HepG2 (cell line): ENCODE data around the gene FIZ1. TPM values are rescaled to one million over a fixed set of nuclear protein-coding genes. Genes with fewer than 3 reads are reported as not detected.

Source experiments
- CBX2 ChIP-seq, 2 experiments: fragments of 200-600 bp in 1 of 2; sonication (generic); formaldehyde crosslinking in 1 of 2; IDR thresholded peaks; 2 replicates each; pipeline versions ENCODE4 v1.7.0 to v1.8.1; 2018 to 2022; ENCODE audit warnings: low read depth in 2 of 2, low read length in 1 of 2, mild to moderate bottlenecking in 1 of 2, missing genetic modification reagents in 1 of 2
- CTCF ChIP-seq: sonication (generic); formaldehyde crosslinking; IDR thresholded peaks from 2 replicates; pipeline ENCODE4 v1.5.0; 2020; ENCODE audit warnings: mild to moderate bottlenecking, missing genetic modification reagents, moderate library complexity
- DRAP1 ChIP-seq: IDR thresholded peaks from 2 replicates; pipeline ENCODE4 v1.6.1; 2016; ENCODE audit warnings: missing genetic modification reagents, missing compliant biosample characterization
- FOXM1 ChIP-seq: sonication (generic); formaldehyde crosslinking; IDR thresholded peaks from 2 replicates; pipeline ENCODE4 v1.5.0; 2020; ENCODE audit warnings: missing genetic modification reagents
- GMEB2 ChIP-seq: IDR thresholded peaks from 2 replicates; pipeline ENCODE4 v1.6.1; 2016; ENCODE audit warnings: missing biosample characterization, missing genetic modification reagents, low read depth
- KAT7 ChIP-seq: IDR thresholded peaks from 2 replicates; pipeline ENCODE4 v1.6.1; 2018; ENCODE audit warnings: borderline replicate concordance, missing compliant biosample characterization
- KLF6 ChIP-seq: IDR thresholded peaks from 2 replicates; pipeline ENCODE4 v1.8.0; 2016; ENCODE audit warnings: missing biosample characterization, missing genetic modification reagents
- PRDM10 ChIP-seq: sonication (generic); formaldehyde crosslinking; IDR thresholded peaks from 2 replicates; pipeline ENCODE4 v1.4.0; 2020; ENCODE audit warnings: low read depth, missing genetic modification reagents
- RARG ChIP-seq: sonication (generic); formaldehyde crosslinking; IDR thresholded peaks from 2 replicates; pipeline ENCODE4 v1.4.0; 2020; ENCODE audit warnings: low read depth, mild to moderate bottlenecking, missing genetic modification reagents
- RELA ChIP-seq: sonication (generic); formaldehyde crosslinking; IDR thresholded peaks from 2 replicates; pipeline ENCODE4 v1.4.0; 2020; ENCODE audit warnings: missing genetic modification reagents
- RNF219 ChIP-seq: sonication (generic); formaldehyde crosslinking; IDR thresholded peaks from 2 replicates; pipeline ENCODE4 v1.5.0; 2020; ENCODE audit warnings: mild to moderate bottlenecking, missing genetic modification reagents
- TBL1XR1 ChIP-seq: fragments of 150-350 bp; IDR thresholded peaks from 2 replicates; pipeline ENCODE4 v1.6.1; 2014; ENCODE audit warnings: borderline replicate concordance, low read length; ENCODE audit not compliant: partially characterized antibody
- YEATS2 ChIP-seq: sonication (generic); formaldehyde crosslinking; IDR thresholded peaks from 2 replicates; pipeline ENCODE4 v1.4.0; 2020; ENCODE audit warnings: missing genetic modification reagents, borderline replicate concordance
- ZNF121 ChIP-seq: sonication (generic); formaldehyde crosslinking; IDR thresholded peaks from 2 replicates; pipeline ENCODE4 v1.5.0; 2020; ENCODE audit warnings: mild to moderate bottlenecking, missing genetic modification reagents
- ZNF382 ChIP-seq: sonication (generic); formaldehyde crosslinking; IDR thresholded peaks from 2 replicates; pipeline ENCODE4 v1.5.0; 2020; ENCODE audit warnings: missing genetic modification reagents, mild to moderate bottlenecking, borderline replicate concordance
- ZNF547 ChIP-seq: sonication (generic); formaldehyde crosslinking; IDR thresholded peaks from 2 replicates; pipeline ENCODE4 v1.5.1; 2020; ENCODE audit warnings: mild to moderate bottlenecking, missing genetic modification reagents
- ZNF644 ChIP-seq: IDR thresholded peaks from 2 replicates; pipeline ENCODE4 v1.6.1; 2016; ENCODE audit warnings: low read depth
- ZNF790 ChIP-seq: sonication (generic); formaldehyde crosslinking; IDR thresholded peaks from 2 replicates; pipeline ENCODE4 v1.8.0; 2022; ENCODE audit warnings: missing genetic modification reagents, mild to moderate bottlenecking, borderline replicate concordance
- polyA plus RNA-seq, 8 experiments: library from polyadenylated mRNA; depleted of rRNA in 3 of 8; stranded (reverse) in 7 of 8; unstranded in 1 of 8; fragments of >200 nt; fragmentation: Illumina TruSeq in 4 of 8; extraction: Trizol in 4 of 8; gene quantifications; 2 replicates each; pipeline versions ENCODE4 v1.2.1 to v1.2.3, GENCODE V29; 2011 to 2016; ENCODE audit warnings: low read depth in 4 of 8, missing spikeins in 1 of 8, mixed read lengths in 1 of 8; ENCODE audit not compliant: insufficient read depth in 1 of 8
- total RNA-seq, 5 experiments: library from RNA; depleted of rRNA; stranded (reverse); fragments of >200 nt; fragmentation: Illumina TruSeq; extraction: Trizol; gene quantifications; 2 replicates each; pipeline ENCODE4 v1.2.3, GENCODE V29; 2016; ENCODE audit warnings: low read depth in 1 of 5

FIZ1 gene
- total and polyA plus RNA-seq, 2 of the 13 experiments (the other 11 are each of a cell fraction or from before 2014, with no cell fraction given): 3.6 to 5.9 TPM

DNA sequence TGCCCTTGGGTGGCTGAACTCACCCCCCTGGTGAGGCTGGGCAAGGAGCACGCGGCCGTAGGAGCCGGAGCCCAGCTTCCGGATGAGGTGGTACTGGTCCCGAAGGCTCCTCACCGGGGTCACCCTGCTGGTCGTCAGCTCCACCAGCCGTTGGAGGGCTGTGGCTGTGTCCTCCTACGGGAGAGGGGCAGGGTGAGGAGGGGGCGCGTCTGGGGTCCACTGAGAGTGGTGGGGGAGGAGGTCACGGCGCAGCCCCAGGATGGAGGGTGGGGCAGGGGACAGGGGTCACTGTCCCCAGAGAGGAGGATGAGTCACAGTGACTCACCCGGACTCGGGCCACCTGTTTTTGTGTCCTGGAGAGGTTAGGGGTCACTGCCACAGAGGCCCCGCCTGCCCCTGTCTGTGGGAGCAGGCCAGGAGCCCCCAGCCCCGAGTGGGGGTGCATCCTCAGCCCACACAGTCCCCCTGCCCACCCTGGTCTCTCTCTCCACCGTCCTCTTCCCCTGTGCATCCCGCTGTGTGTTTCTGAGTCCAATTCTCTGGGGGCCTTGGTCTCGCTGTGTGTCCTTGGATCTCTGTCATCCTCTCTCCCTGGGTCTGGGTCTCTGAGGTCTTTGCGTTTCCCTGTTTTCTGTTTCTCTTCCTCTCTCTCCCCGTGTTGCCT, 54.4 kb downstream of the FIZ1 start (continued):
- TF ChIP-seq YEATS2 (CRISPR knock-in tag): no peak
- TF ChIP-seq KLF6: no peak
- TF ChIP-seq DRAP1 (CRISPR knock-in tag): no peak
- no peak for TF ChIP-seq RELA (CRISPR knock-in tag)
- TF ChIP-seq GMEB2 (CRISPR knock-in tag): no peak
- no peak for TF ChIP-seq ZNF790 (CRISPR knock-in tag)
- no peak for TF ChIP-seq ZNF644 (CRISPR knock-in tag)
- TF ChIP-seq RNF219 (CRISPR knock-in tag): no peak
- TF ChIP-seq ZNF382: no peak
- TF ChIP-seq PRDM10: no peak
- TF ChIP-seq ZNF547 (CRISPR knock-in tag): no peak
- TF ChIP-seq FOXM1 (CRISPR knock-in tag): no peak
- TF ChIP-seq TBL1XR1: peak; percentile 22
- no peak for TF ChIP-seq ZNF121
- TF ChIP-seq RARG (CRISPR knock-in tag): no peak
- TF ChIP-seq CBX2 (IDR thresholded peaks at IDR 0.05; ENCODE audit: low read depth, low read length): no peak
- TF ChIP-seq CBX2 (CRISPR knock-in tag; IDR thresholded peaks at IDR 0.05; ENCODE audit: low read depth): no peak
- TF ChIP-seq KAT7 (CRISPR knock-in tag): 0 out of 2 replicates have a peak, but pooled peaks have one; percentile 40
- no peak for TF ChIP-seq CTCF
